CD4-positive, alpha-beta T cell treated with Interleukin-17A for 4 hours (primary cell): ENCODE results near the gene CLNK.

Experiments
- DNase-seq: peaks from one replicate; pipeline ENCODE4 v3.0.0-alpha.2; 2020; ENCODE audit warnings: mixed read lengths

The CLNK gene

DNA sequence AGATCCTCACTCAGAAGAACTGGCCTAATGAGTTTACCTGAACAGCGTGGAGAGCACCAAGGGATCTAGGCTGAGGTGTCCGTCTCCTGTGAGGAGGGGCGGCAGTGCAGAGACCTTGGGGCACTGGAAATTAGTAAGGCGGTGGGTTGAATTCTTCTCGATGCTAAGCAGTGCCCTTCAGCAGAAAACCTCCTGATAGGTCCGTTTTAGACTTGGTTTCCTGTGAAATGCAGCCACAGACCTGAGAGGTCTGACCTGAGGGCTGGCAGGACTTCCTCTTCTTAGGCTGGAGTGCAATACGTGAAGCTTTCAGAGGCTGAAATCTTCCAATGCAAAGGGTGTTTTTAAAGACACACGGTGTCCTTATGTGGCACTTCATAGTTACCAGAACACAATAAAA lies at the start of gene CLNK:
TSS of gene CLNK (minus strand) at position 138 of the 400 bp plus-strand sequence. CDS start 16,899 bp downstream, outside the sequence.
- DNase-seq = no peak

GRCh38 chr4:10733481-10734062 lies 49.0 kb upstream of the CLNK start:
- DNase-seq = no peak

- DNase-seq = no peak
These were observed 48.4 kb upstream of the CLNK start for GRCh38 chr4:10732914-10733415.

- DNase-seq = no peak
These were observed 47.8 kb upstream of the CLNK start for GRCh38 chr4:10732235-10732913.

- no peak for DNase-seq
These were observed 47.1 kb upstream of the CLNK start for GRCh38 chr4:10731690-10732089.

- no peak for DNase-seq
These were observed 46.6 kb upstream of the CLNK start for GRCh38 chr4:10731162-10731561.

DNA sequence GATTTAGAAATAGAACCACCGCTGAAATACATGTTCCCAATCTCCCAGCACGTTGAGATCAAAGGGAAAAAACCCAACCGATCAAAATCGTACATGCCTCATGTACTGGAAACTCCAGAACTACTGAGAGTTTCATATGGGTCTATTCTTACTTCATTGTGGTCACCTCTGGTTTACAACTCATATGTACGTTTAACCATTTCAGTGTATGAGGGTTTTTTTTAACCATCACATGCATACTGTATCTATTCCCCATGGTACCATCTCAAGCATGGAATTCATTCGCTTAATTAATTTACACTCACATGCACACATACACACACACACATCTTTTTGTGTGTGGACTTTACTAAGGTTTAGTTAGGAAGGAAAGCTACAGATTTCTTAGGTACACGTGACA lies 46.0 kb upstream of the CLNK start:
- DNase-seq = no peak

DNA sequence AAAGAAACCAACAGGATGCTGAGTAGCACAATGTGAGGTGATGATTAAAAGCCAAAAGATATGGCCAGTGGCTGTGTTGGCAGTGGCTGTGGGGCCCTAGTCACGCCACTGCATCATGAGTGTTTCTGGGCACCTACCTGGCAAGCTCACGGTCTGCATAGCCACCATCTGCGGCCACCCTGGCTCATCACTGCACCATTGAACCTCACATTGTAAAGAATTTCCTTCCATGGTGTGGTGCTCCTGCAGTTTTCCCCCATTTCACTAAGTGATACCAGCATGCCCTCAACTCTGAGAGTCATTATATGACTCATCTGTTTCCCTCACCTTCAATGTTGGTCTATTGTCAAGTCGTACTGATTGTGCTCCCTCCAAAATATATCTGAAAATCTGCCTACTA lies 45.5 kb upstream of the CLNK start:
- DNase-seq = no peak

DNA sequence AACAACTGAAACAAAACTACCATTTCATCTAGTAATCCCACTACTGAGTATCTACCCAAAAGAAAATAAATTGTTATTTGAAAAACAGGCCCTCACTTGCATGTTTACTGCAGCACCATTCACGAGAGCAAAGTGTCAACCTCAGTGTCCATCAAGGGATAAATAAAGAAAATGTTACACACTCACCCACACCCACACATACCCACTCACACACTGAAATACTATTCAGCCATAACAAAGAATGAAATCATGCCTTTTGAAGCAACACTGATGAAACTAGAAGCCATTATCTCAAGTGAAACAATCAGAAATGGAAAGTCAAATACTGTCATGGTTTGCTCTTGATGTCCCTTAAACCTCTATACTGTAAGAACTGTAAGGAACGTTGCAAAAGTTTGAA lies 44.8 kb upstream of the CLNK start:
- no peak for DNase-seq

DNA sequence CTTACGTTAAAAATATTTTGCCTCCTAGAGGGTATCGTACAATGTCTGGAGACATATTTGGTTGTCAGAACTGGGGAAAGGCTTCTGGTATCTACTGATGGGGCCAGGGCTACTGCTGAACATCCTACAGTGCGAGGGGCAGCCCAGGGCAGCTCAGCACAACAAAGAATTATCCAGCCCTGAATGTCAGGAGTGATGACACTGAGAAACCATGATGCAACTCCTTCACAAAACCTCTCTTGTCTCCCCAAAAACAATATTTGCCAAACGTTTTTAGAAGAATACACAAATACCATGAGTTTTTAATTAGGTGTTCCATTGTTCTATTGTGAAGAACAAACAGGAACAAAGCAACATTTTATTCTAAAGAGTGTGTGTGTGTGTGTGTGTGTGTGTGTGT lies 43.4 kb upstream of the CLNK start:
- no peak for DNase-seq

DNA sequence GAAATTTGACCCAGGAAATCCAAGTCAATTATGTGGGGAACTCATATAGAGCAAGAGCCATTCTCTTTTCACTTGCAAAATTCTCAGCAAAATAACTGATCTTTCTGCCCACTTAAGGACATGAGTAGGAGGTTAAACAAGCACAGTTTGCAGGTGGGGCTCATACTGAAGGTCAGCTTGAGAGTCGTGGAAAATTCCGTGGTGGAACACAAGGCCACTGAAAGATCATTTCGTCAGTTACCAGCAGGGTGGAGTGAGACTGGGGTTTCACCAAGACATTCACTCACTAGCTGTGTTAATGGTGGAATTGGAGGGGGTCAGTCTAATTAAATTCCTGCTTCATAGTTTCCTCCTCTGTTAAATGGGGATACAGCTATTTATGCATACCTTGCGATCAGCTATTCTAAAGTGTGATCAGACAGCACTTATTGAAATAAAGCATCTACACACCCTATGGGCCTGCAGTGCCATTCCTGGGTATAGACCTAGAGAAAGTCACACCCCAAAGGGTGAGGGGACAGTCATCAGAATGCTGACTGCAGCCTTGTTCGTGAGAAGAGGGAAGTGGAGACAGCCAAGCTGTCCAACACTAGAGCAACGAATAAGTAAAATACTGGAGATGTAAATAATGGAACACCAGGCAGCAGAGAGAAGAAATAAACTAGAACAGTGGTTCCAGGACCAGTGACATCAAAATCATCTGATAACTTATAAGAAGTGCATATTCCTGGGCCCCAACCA lies 42.7 kb upstream of the CLNK start:
- no peak for DNase-seq

GRCh38 chr4:10722957-10723356 lies 38.4 kb upstream of the CLNK start:
- DNase-seq = no peak

DNA sequence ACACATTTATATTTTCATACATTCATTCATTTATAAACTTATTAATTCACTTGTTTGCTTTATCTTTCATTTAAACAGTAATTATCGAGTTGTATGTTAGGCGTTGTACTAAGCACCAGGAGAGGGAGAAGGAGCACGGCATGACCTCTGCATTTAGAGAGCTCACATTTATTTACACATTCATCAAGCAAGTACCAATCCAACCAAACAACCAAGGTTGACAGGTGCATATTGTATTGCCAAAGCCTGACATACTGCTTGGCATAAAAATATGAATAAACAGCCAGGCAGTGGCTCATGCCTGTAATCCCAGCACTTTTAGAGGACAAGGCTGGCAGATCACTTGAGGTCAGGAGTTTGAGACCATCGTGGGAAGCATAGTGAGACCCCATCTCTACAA lies 37.0 kb upstream of the CLNK start:
- DNase-seq = no peak

DNA sequence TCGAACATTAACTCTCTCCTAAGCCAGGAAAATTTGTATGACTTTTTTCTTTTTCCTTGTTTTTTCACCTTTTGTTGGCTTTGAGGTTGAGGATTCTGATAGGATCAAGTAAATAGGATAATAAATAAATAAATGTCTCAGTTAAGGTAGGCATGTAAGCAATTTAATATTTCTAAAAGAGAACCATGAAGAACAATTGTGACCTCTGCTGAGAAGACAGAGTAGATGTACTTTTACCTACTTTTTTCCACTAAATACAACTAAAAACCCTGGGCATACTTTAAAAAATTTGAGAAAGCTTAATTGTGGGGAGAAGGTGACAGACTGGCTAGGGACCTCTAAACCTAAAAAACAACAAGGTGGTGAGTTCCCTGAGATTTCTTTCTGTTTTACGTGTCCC lies 31.6 kb upstream of the CLNK start:
- no peak for DNase-seq

DNA sequence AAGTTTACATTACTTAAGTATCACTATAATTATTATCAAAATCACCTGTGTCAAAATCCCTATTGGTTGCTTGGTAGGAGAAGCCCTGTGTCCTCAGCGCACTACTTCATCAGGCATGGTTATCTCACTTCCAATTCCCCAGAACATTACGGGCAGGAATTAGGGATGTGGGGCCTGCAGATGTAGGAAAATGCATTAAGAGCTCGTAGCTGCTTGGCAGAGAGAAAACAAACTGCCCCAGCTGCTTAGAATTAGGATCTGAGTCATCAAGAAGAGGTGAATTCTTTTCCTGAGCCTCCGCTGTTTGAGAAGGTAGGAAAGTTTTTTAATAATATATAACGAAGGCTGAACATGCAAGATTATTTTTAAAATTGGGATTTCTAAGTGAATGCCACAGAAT lies 31.1 kb upstream of the CLNK start:
- DNase-seq = no peak

- DNase-seq = no peak
These were observed 30.6 kb upstream of the CLNK start for GRCh38 chr4:10715135-10715534.

- no peak for DNase-seq
These were observed 29.0 kb upstream of the CLNK start for GRCh38 chr4:10713591-10713990.

GRCh38 chr4:10706236-10706635 lies 21.7 kb upstream of the CLNK start:
- DNase-seq = no peak

DNA sequence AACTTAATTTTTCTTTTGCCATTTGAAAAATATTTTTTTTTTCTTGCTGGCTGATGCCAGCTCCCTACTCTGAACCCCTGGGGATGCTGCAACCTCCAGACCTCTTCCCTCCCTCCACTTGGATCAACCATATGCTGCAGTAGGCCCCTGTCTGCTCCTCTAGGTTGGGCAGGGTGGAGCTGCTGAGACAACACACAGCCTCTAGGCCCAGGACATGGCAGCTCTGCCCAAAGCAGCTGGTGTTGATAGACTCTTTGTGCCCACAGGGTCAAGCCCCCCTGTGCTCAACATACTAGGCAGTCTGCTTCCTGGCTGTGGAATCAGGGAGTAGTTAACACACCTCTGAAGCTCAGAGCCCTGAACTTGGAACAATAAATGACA lies 19.9 kb upstream of the CLNK start:
- DNase-seq = no peak

DNA sequence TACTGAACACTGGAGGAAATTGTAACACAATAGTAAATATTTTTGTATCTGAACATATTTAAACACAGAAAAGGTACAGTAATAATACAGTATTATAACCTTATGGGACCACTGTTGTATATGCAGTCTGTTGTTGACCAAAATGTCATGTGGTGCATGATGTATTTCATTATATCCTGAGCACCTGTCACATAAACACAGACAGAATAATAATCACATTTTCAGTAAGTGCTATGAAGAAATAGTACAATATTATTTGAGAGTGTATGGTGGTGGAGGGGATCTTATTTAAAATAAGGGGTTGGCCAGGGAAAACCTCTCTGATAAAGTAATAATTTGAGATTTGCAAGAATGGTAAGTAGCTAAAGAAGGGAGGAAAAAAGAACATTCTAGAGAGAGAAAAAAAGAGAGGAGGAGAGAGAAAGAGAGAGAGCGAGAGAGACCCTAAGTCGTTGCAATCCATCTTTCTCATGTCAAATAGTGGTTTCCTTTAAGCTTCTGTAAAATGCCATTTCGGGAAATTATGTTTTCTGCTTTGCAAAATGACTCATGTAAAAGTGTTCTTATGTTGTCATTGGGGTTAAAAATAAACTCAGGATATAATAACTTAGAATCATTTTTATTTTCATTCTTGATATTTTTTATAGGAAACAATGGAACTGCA lies 19.3 kb upstream of the CLNK start:
- DNase-seq = no peak

- DNase-seq = no peak
These were observed 18.6 kb upstream of the CLNK start for GRCh38 chr4:10703156-10703555.

GRCh38 chr4:10701702-10702460 lies 17.3 kb upstream of the CLNK start:
- no peak for DNase-seq

GRCh38 chr4:10701161-10701560 lies 16.6 kb upstream of the CLNK start:
- DNase-seq = no peak
